Measurements from ENCODE around the gene AK9. TPM values are rescaled to one million over a fixed set of nuclear protein-coding genes. Genes with fewer than 3 reads are reported as not detected.

Gene AK9
- total and polyA plus RNA-seq, 12 donors = 1.9 to 9.9 (median 5.4) TPM

GRCh38 chr6:109696355-109696754, 5.4 kb upstream of the AK9 start:
- TF ChIP-seq CTCF (IDR thresholded peaks at IDR 0.05) (no peak), POLR2A (IDR thresholded peaks at IDR 0.05) (no peak)
- Histone ChIP-seq H3K4me1 (replicated peaks in 1 of 2) (peaks cover 7 to 25% of the 10 kb centered on the region in 2 donors), H3K9me3 (replicated peaks in 1 of 3) (no peaks in the 10 kb centered on the region), H3K4me3 (no peak overlapping the region), H3K36me3 (replicated peaks in 1 of 2) (no peaks in the 10 kb centered on the region), H3K27ac (no peak overlapping the region), H3K27me3 (no peaks in the 10 kb centered on the region)
- intact Hi-C loops (cut with DNase I) = no loop called here
- no peak for DNase-seq
- WGBS, 4 donors = 96 to 99% (median 97%) methylated on average over 5 of the region's 5 CpGs

GRCh38 chr6:109695468-109695867, 4.5 kb upstream of the AK9 start:
- TF ChIP-seq CTCF (IDR thresholded peaks at IDR 0.05) (no peak), POLR2A (IDR thresholded peaks at IDR 0.05) (no peak)
- Histone ChIP-seq H3K9me3 (replicated peaks in 1 of 3) (no peaks in the 10 kb centered on the region), H3K4me1 (replicated peaks in 1 of 2) (peaks cover 8 to 25% of the 10 kb centered on the region in 2 donors), H3K27me3 (no peaks in the 10 kb centered on the region), H3K4me3 (no peak overlapping the region), H3K27ac (no peak overlapping the region), H3K36me3 (replicated peaks in 1 of 2) (no peaks in the 10 kb centered on the region)
- WGBS, 4 donors = 53 to 68% (median 59%) methylated on average over 4 of the region's 4 CpGs
- no peak for DNase-seq
- intact Hi-C loops (cut with DNase I) = no loop called here

GRCh38 chr6:109693111-109693510, 2.1 kb upstream of the AK9 start:
- no peaks in the 10 kb centered on the region for H3K9me3 ChIP-seq (replicated peaks in 1 of 3)
- no peaks in the 10 kb centered on the region for H3K27me3 ChIP-seq
- TF ChIP-seq POLR2A (IDR thresholded peaks at IDR 0.05) (no peak), CTCF (IDR thresholded peaks at IDR 0.05) (no peak)
- no peak for DNase-seq
- no peak overlapping the region for H3K4me3 ChIP-seq
- intact Hi-C loops (cut with DNase I) = no loop called here
- no peak overlapping the region for H3K27ac ChIP-seq
- no peaks in the 10 kb centered on the region for H3K36me3 ChIP-seq (replicated peaks in 1 of 2)
- peaks cover 15 to 34% of the 10 kb centered on the region in 2 donors for H3K4me1 ChIP-seq (replicated peaks in 1 of 2)

GRCh38 chr6:109690373-109690736, 647 bp downstream of the AK9 start:
- Histone ChIP-seq H3K27me3 (no peaks in the 10 kb centered on the region), H3K4me3 (peak overlapping the region; percentile 10 to 95 (median 75)), H3K9me3 (replicated peaks in 1 of 3) (no peaks in the 10 kb centered on the region), H3K36me3 (replicated peaks in 1 of 2) (no peaks in the 10 kb centered on the region), H3K27ac (peak overlapping the region; percentile 53 to 92 (median 84)), H3K4me1 (replicated peaks in 1 of 2) (peaks cover 15 to 34% of the 10 kb centered on the region in 2 donors)
- TF ChIP-seq POLR2A (IDR thresholded peaks at IDR 0.05) (no peak), CTCF (IDR thresholded peaks at IDR 0.05) (no peak)
- WGBS, 4 donors = 0 to 1% (median 1%) methylated on average over 21 to 24 of the region's 24 CpGs
- intact Hi-C loops (cut with DNase I) = no loop called here
- peak; percentile 43 to 79 (median 66) for DNase-seq
